Forelimb muscle (tissue), 1 donor: ENCODE measurements around the gene ATF7IP. TPM values are rescaled to one million over a fixed set of nuclear protein-coding genes. Genes with fewer than 3 reads are reported as not detected.

Experiments
- DNase-seq: peaks from one replicate; pipeline ENCODE4 v3.0.0-alpha.2; 2013; ENCODE audit warnings: low read depth
- polyA plus RNA-seq: library from polyadenylated mRNA; unstranded; fragments of 120-200 nt; gene quantifications from one replicate; pipeline ENCODE4 v1.2.1, GENCODE V29; 2013; ENCODE audit not compliant: insufficient read length

The ATF7IP gene
- polyA plus RNA-seq, 1 donor: 31.0 TPM

DNA sequence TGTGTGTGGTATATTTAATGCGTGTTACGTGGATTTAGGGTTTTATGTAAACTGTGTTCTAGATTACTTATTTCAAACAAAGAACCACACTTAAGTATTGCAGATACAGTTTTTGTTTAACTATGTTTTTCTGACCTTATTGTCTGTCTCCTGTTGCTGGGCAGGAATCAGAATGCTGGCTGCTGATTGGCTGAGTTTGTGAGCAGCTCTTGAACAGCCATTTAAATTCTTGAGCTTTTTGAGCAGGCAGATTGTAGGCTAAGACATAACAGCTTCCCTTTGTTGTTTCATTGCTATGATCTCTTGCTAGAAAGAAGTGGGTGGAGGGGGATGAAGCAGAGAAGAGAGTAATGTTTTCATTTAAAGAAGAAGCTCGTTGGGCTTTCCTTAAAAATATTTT lies 52.2 kb downstream of the ATF7IP start:
- DNase-seq: no peak

- DNase-seq: no peak
Measured at GRCh38 chr12:14418451-14418890, 53.0 kb downstream of the ATF7IP start.

- DNase-seq: no peak
Measured at GRCh38 chr12:14422516-14423230, 57.2 kb downstream of the ATF7IP start.

- DNase-seq: no peak
Measured at GRCh38 chr12:14424545-14424944, 59.1 kb downstream of the ATF7IP start.

DNA sequence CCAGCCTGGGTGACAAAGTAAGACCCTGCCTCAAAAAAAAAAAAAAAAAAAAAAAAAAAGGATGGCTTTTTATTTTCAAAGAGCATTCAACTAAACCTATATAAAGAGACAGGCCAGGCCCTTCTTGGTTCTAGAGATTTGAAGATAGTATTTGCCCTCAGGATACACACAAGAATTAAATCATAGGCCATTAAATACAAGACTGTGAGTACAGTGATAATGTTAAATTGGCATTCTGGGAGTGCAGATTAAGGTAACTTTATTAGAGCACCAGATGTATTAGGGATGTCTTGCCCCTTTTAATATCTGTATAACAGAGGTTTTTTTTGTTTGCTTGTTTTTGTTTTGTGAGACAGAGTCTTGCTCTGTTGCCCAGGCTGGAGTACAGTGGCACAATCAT lies 61.3 kb downstream of the ATF7IP start:
- no peak for DNase-seq

DNA sequence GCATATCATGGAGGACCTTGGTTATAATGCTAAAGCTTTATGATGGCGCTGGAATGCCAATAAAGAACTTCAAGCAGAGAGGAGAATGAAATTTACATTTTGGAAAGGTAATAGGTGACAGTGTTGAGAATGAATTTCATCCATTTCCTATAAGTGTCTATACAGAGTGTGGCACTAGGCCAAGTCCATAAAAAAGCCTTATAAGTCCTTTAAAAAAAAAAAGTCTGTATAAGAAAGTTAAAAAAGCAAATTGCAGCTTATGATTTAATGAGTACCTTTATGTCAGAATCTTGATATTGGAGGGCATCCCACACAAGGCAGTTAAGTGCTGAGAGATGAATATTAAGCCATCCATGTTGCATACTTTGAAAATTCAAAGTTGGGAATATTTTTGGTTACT lies 62.4 kb downstream of the ATF7IP start:
- no peak for DNase-seq

DNA sequence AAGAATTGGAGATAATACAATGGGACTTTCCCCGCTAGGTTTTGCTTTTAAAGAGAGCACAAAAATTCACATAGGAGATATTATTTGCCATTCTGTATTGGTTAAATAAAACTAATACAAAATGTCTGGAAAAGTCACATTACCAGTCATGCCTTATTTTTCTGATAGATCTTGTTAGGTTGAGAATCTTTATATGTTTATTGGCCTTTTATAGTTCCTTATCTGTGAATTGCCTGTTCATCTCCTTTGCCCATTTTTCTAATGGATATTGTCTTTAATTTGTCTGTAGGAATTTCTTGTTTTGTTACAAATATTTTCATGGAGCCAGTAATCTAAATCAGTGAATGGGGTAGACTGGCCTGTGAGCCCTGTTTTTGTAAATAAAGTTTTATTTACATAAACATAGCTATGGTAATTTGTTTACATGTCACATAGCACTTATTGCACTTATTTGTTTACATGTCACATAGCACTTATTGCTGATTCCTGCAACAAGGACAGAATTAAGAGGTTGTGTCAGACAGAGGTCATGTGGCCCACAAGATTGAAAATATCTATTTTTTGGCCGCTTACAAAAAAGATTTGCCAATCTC lies 65.0 kb downstream of the ATF7IP start:
- DNase-seq: no peak

DNA sequence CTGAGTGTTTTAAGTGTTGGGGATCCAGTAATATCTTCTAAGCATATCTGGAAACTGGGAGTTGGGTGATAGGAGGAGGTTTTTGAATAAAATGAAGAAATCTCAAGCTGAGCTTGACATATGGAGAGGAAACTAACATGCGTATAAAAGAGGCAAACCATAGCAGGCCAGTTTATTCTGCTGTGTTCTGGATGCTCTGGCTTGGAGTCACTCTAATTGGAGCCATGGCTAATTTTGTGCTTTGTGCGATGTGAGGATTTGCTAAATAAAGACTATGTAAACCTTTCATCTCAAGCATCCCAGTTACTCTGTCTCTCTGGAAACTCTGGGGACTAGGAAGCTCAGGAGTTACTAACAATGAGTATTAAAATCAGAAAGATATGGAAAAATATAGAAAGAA lies 66.5 kb downstream of the ATF7IP start:
- DNase-seq: no peak

- no peak for DNase-seq
Measured at GRCh38 chr12:14435627-14436026, 70.1 kb downstream of the ATF7IP start.

DNA sequence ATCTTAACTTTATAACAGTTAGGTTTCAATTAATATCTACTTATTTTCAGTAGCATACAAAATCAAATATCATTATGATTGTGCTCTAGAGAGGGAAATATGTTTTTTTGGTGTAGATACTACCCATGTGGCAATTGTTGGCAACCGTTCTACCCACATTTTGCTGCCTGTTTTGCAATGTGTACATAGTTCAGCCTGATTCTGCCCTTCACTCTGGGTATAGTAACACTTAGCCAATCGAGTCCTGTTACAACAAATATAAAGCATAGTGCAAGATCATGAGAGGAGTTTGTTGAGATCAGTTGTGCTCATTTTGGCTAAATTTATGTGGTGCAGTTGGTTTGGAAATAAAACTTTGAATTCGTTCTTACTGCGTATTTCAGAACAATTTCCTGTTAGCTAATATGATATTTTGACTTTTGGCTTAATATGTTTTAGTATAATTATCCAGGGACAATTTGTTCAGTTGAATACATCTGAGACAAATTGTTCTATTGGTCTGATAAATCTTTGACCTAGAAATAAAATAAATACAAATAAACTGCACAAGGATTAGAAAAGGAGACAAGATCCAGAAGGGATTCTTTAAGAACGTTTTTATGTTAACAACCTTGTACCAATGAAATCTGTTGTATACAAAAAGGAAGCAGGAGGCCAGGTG lies 76.9 kb downstream of the ATF7IP start:
- no peak for DNase-seq

DNA sequence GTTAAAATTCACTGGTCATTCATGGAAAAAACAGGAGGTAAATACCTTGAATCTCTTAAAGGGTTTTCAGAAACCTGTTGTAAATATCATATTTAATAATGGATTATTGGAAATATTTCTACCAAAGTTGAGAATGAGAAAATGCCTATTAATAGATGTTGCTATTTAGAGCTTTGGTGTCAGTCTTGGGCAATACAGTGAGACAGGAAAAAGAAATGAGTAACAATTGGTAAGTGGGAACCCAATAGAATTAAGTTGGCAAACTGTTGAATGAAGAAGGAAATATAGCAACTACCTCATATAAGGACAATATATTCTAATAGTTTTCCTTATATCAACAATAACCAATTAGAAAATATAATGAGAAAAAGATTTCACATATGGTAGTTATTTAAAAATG lies 78.0 kb downstream of the ATF7IP start:
- DNase-seq: no peak

DNA sequence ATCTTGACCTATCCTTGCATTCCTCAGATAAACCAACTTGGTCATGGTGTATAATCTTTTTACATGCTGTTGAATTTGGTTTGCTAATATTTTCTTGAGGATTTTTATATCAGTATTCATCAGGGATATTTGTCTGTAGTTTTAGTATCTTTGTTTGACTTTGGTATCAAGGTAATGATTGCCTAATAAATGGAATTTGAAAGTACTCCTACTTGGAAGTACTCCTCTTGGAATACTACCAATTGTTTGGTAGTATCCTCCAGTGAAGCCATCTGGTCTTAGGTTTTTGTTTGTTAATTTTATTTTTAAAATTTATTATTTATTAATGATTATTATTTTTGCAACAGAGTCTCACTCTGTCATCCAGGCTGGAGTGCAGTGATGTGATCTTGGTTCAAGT lies 85.0 kb downstream of the ATF7IP start:
- no peak for DNase-seq

- no peak for DNase-seq
Measured at GRCh38 chr12:14452336-14452735, 86.9 kb downstream of the ATF7IP start.

- no peak for DNase-seq
Measured at GRCh38 chr12:14452865-14453264, 87.4 kb downstream of the ATF7IP start.

- DNase-seq: no peak
Measured at GRCh38 chr12:14454098-14454907, 88.8 kb downstream of the ATF7IP start.

DNA sequence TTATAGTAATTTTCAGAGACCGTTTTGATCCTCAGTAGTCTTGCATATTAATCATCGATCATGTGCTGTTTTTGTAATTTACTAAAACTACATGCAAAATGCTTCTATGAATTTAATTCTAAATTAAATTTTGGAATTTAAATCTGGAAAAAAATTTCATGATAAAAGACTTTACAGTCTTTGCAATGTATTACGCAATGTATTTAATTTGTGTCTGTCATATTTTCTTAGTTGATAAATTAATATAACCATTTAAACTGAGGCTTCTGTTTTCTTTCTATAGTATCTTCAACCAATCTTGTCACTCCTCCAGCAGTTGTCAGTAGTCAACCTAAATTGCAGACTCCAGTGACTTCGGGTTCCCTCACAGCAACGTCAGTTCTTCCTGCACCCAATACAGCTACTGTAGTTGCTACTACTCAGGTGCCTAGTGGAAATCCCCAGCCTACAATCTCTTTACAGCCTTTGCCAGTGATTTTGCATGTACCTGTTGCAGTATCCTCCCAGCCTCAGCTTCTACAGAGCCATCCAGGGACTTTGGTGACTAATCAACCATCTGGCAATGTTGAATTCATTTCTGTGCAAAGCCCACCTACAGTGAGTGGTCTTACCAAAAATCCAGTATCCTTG lies 94.8 kb downstream of the ATF7IP start:
- no peak for DNase-seq

- DNase-seq: no peak
Measured at GRCh38 chr12:14471497-14471896, 106.0 kb downstream of the ATF7IP start.

DNA sequence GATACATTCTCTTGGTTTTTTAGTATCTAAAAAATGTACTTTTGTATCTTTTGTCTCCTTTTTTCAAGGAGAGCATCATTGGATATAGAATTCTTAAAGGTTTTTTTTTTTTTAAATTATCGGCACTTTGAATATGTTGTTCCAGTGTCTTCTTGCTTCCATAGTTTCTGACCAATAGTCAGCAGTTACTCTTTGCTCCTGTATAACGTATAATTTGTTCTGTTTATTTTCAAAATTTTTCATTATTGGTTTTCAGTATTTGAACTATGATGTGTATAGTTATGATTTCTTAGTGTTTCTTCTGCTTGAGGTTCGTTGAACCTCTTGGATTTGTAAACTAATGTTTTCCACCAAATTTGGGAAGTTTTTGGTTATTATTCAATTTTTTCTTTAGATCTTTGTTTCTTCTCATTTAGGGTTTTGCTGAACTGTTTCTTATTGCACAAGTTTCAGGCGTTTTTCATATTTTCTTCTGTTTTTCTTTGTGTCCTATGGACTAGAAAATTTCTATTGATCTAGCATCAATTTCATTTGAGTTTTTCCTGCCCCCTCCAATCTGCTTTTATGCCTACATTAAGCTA lies 108.3 kb downstream of the ATF7IP start:
- no peak for DNase-seq

GRCh38 chr12:14479004-14479403 lies 113.5 kb downstream of the ATF7IP start:
- DNase-seq: no peak

- DNase-seq: no peak
Measured at GRCh38 chr12:14481201-14481600, 115.7 kb downstream of the ATF7IP start.

- no peak for DNase-seq
Measured at GRCh38 chr12:14482361-14482760, 116.9 kb downstream of the ATF7IP start.
